GM12878 (cell line): ENCODE measurements around the gene BTBD6. TPM values are rescaled to one million over a fixed set of nuclear protein-coding genes. Genes with fewer than 3 reads are reported as not detected.

Experiments used
- ATAC-seq: fragments of 200-7000 bp; cut with Tn5 transposase; 3 replicates; pipeline ENCODE4 v1.9.1; 2020; ENCODE audit warnings: mild to moderate bottlenecking, moderate library complexity
- BruUV-seq: library from RNA; stranded (reverse); fragments of 400-500 nt; replicated peaks from 2 replicates; lab custom pipeline; 2021; lab: Mats Ljungman, UMichigan
- CTCF ChIA-PET: fragments of 300-600 bp; sonication (Branson Sonifier 250); formaldehyde crosslinking; extraction: SDS; loops from one replicate; lab custom pipeline; 2021; ENCODE audit warnings: inconsistent platforms; lab: Yijun Ruan, JAX
- POLR2A ChIA-PET: fragments of 350-600 bp; formaldehyde crosslinking; extraction: SDS; loops from one replicate; lab custom pipeline; 2021; ENCODE audit warnings: inconsistent platforms; lab: Charles Lee
- RAD21 ChIA-PET: fragments of 300-600 bp; sonication (Branson Sonifier 250); formaldehyde crosslinking; loops from one replicate; lab custom pipeline; 2023; ENCODE audit warnings: antibody characterized with exemption; ENCODE audit not compliant: unreplicated experiment; lab: Charles Lee
- SMC1A ChIA-PET: fragments of 300-600 bp; sonication (Branson Sonifier 250); formaldehyde crosslinking; loops from one replicate; lab custom pipeline; 2023; ENCODE audit not compliant: unreplicated experiment, uncharacterized antibody; lab: Charles Lee
- DNase-seq: peaks from one replicate; pipeline ENCODE4 v3.0.0-alpha.2; 2011; ENCODE audit warnings: low read depth, low spot score
- FAIRE-seq: peaks from 3 replicates; lab custom pipeline; 2011; peaks lifted over from hg19 to GRCh38; lab: Jason Lieb, UNC
- H2AFZ ChIP-seq: 2 replicates; pipeline ENCODE4 v1.6.0; 2011; ENCODE audit warnings: low read depth, low read length, control low read depth; ENCODE audit not compliant: control insufficient read depth
- H3K27ac ChIP-seq: 2 replicates; pipeline ENCODE4 v1.5.1; 2011; ENCODE audit warnings: control low read depth; ENCODE audit not compliant: control insufficient read depth, insufficient read depth
- H3K27me3 ChIP-seq, 2 experiments: replicated peaks in 1 of 2; 2 replicates each; pipeline versions ENCODE4 v1.6.0 to v1.6.1; 2011; ENCODE audit warnings: low read length in 1 of 2; ENCODE audit not compliant: control insufficient read depth in 2 of 2, insufficient read depth in 2 of 2
- H3K36me3 ChIP-seq, 2 experiments: 2 replicates each; pipeline ENCODE4 v1.5.1; 2011; ENCODE audit warnings: low read length in 1 of 2; ENCODE audit not compliant: control insufficient read depth in 2 of 2, insufficient read depth in 2 of 2
- H3K4me1 ChIP-seq: 2 replicates; pipeline ENCODE4 v1.6.1; 2011; ENCODE audit warnings: mild to moderate bottlenecking, low read length, moderate library complexity, mixed read lengths; ENCODE audit not compliant: control insufficient read depth, insufficient read depth
- H3K4me2 ChIP-seq: 2 replicates; pipeline ENCODE4 v1.6.0; 2011; ENCODE audit warnings: control low read depth; ENCODE audit not compliant: control insufficient read depth, insufficient read depth
- H3K4me3 ChIP-seq: fragments of 200-600 bp; sonication (generic); 2 replicates; pipeline ENCODE4 v1.5.1; 2016
- H3K79me2 ChIP-seq: 2 replicates; pipeline ENCODE4 v1.6.0; 2011; ENCODE audit warnings: low read length; ENCODE audit not compliant: control insufficient read depth, insufficient read depth
- H3K9ac ChIP-seq: 2 replicates; pipeline ENCODE4 v1.8.0; 2011; ENCODE audit warnings: low read length, control low read depth, mixed read lengths; ENCODE audit not compliant: control insufficient read depth, insufficient read depth
- H3K9me3 ChIP-seq: replicated peaks from 3 replicates; pipeline ENCODE4 v1.5.1; 2011; ENCODE audit warnings: mild to moderate bottlenecking, low read length; ENCODE audit not compliant: control insufficient read depth, insufficient read depth
- H4K20me1 ChIP-seq: 2 replicates; pipeline ENCODE4 v1.6.0; 2011; ENCODE audit not compliant: control insufficient read depth, insufficient read depth
- CTCF ChIP-seq, 3 experiments: IDR thresholded peaks in 2 of 3; conservative IDR thresholded peaks in 1 of 3; 2 replicates each; pipeline ENCODE4 v1.5.1; 2011; ENCODE audit warnings: low read depth in 3 of 3, low read length in 3 of 3, mild to moderate bottlenecking in 3 of 3, control low read depth in 2 of 3, moderate library complexity in 2 of 3, inconsistent platforms in 1 of 3, mixed read lengths in 1 of 3; ENCODE audit not compliant: control insufficient read depth in 2 of 3, insufficient read depth in 1 of 3; ENCODE audit errors: extremely low read depth in 1 of 3
- CUX1 ChIP-seq: IDR thresholded peaks from 2 replicates; pipeline ENCODE4 v1.6.1; 2012; ENCODE audit warnings: improper control_type of control experiment, low read depth, low read length; ENCODE audit not compliant: insufficient replicate concordance
- NBN ChIP-seq: fragments of 450-650 bp; IDR thresholded peaks from 2 replicates; pipeline ENCODE4 v1.6.1; 2016
- RAD21 ChIP-seq: IDR thresholded peaks from 2 replicates; pipeline ENCODE4 v1.6.1; 2011; ENCODE audit warnings: mild to moderate bottlenecking, low read depth, low read length, moderate library complexity; ENCODE audit not compliant: insufficient read depth
- WGBS: methylation state at CpG from one replicate; pipeline ENCODE4 v1.1.6; 2016; ENCODE audit warnings: low lambda C conversion rate; ENCODE audit not compliant: insufficient replicate concordance, insufficient coverage; ENCODE audit errors: missing lambda C conversion rate; 5-methylcytosine and 5-hydroxymethylcytosine counted together
- in situ Hi-C: fragments of 300-500 bp; cut with MboI; formaldehyde crosslinking; loops from 9 replicates; pipeline ENCODE4 v1.14.3; 2018; ENCODE audit warnings: mixed read lengths
- intact Hi-C: fragments of 100-400 bp; cut with micrococcal nuclease; formaldehyde crosslinking; loops from one replicate; pipeline ENCODE4 v1.14.2; 2022; ENCODE audit not compliant: unreplicated experiment
- polyA plus RNA-seq, 11 experiments: library from polyadenylated mRNA; depleted of rRNA in 4 of 11; unstranded in 6 of 11; stranded (reverse) in 5 of 11; fragments of >200 nt; fragmentation: Nextera tagmentation in 4 of 11; fragmentation: Illumina TruSeq in 1 of 11; extraction: Ambion mirVana in 4 of 11; extraction: Trizol in 1 of 11; gene quantifications; 1 replicate in 1 of 11; 2 replicates in 10 of 11; pipeline versions ENCODE4 v1.2.1 to v1.2.3, GENCODE V29; 2011 to 2016; ENCODE audit warnings: inconsistent platforms in 2 of 11, missing spikeins in 2 of 11, low read depth in 1 of 11
- total RNA-seq, 4 experiments: library from RNA; depleted of rRNA in 3 of 4; stranded (reverse); fragments of >200 nt in 3 of 4; fragmentation: Illumina TruSeq in 1 of 4; extraction: Trizol in 1 of 4; gene quantifications; 2 replicates each; pipeline versions ENCODE4 v1.2.1 to v1.2.3, GENCODE V29; 2013 to 2021

BTBD6 gene
- total and polyA plus RNA-seq, 10 of the 15 experiments (the other 5 are each of a cell fraction or from before 2014, with no cell fraction given), result 1.4 to 36.5 (median 15.8) TPM

DNA sequence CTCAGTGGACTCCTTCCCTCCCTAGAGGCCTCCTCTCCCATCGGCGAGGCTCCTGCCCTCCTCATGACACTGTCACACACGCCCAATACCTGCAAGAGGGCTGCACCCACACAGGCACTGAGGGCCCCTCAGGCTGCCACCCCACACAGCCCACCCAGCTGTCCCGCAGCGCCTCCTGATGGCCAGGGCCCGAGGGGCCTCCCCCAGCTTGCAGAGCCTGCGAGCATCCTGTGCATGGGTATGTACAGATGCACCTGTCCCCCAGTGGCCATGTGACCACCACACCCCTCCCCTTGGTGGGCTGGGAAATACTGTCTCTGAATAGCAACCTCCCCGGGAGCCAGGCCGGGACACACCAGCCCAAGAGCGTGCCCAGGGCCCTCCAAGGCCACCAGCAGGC lies 48.3 kb upstream of the BTBD6 start:
- Histone ChIP-seq H3K79me2 (no peaks in the 10 kb centered on the region), H3K9me3 (no peaks in the 10 kb centered on the region), H3K36me3 (no peaks in the 10 kb centered on the region), H3K27ac (no peak overlapping the region), H3K9ac (no peak overlapping the region), H3K4me3 (no peak overlapping the region), H3K27me3 (peaks cover 5 to 10% of the 10 kb centered on the region in 2 experiments; a peak in 3 of 4 replicates), H3K4me1 (peaks cover 7% of the 10 kb centered on the region), H3K4me2 (no peak overlapping the region), H2AFZ (no peak overlapping the region), H4K20me1 (no peaks in the 10 kb centered on the region)
- ChIA-PET POLR2A (no interaction called here), CTCF (interaction anchor here (1.9 kb wide), 1 partner anchor 110 kb away, joined by 6 read pairs; no protein-coding TSS in a partner anchor), RAD21 (interaction anchor here (0.8 kb wide), 1 partner anchor 152 kb away, joined by 3 read pairs; no protein-coding TSS in a partner anchor), SMC1A (no interaction called here)
- no peak for DNase-seq
- FAIRE-seq, result no peak
- no peak for ATAC-seq
- in situ Hi-C loops, result loop anchor here (5.0 kb wide), 1 partner anchor 152 kb away; no protein-coding TSS in a partner anchor
- 67% methylated on average over 10 of the region's 10 CpGs for WGBS
- BruUV-seq, result no TSS peak
- intact Hi-C loops, result loop anchor here (5.0 kb wide), 2 partner anchors 108 to 327 kb away; partner anchors contain the start of gene TMEM121
- TF ChIP-seq CTCF (IDR thresholded peaks at IDR 0.05 in 2 of 3, conservative IDR thresholded peaks at IDR 0.05 in 1 of 3; ENCODE audit: control insufficient read depth in 2 of 3, extremely low read depth in 1 of 3, insufficient read depth in 1 of 3, low read depth in 3 of 3, low read length in 3 of 3), result peak in 2 of 3 experiments; percentile 1 to 12; a peak in 1 of 6 replicates
- no peak for TF ChIP-seq CUX1
- TF ChIP-seq RAD21, result peak; percentile 31; the same call in 1 of the 2 replicates
- TF ChIP-seq NBN, result no peak
